Measurements from ENCODE around the gene DENND2A.
"Not testable (repeated sequence)": the region's sequence is repeated elsewhere in the genome, so short reads cannot be mapped to it uniquely, and the experiment has no call there.

DENND2A gene

GRCh38 chr7:140624392-140625191 is 16.0 kb downstream of the DENND2A start:
- no peak for DNase-seq (ENCODE audit: low read depth)
- no peak for TF ChIP-seq CTCF (conservative IDR thresholded peaks at IDR 0.05; ENCODE audit: low read length)

GRCh38 chr7:140623980-140624379 is 16.6 kb downstream of the DENND2A start:
- no peak overlapping the region for H3K4me3 ChIP-seq (ENCODE audit: low read length)
- peak; percentile 9 for DNase-seq (ENCODE audit: low read depth)
- TF ChIP-seq CTCF (conservative IDR thresholded peaks at IDR 0.05; ENCODE audit: low read length), result no peak

More at GRCh38 chr7:140624392-140625191, 16.0 kb downstream of the DENND2A start:
- H3K4me3 ChIP-seq (ENCODE audit: low read length), result no peak overlapping the region

GRCh38 chr7:140621401-140622021 is 19.1 kb downstream of the DENND2A start:
- peak; percentile 63 for DNase-seq (ENCODE audit: low read depth)
- no peak for TF ChIP-seq CTCF (conservative IDR thresholded peaks at IDR 0.05; ENCODE audit: low read length)
- no peak overlapping the region for H3K4me3 ChIP-seq (ENCODE audit: low read length)

- DNase-seq (ENCODE audit: low read depth); H3K4me3 ChIP-seq (ENCODE audit: low read length): not testable (repeated sequence)
These were observed 20.6 kb downstream of the DENND2A start for GRCh38 chr7:140619915-140620510.

GRCh38 chr7:140619176-140619575 is 21.4 kb downstream of the DENND2A start:
- TF ChIP-seq CTCF (conservative IDR thresholded peaks at IDR 0.05; ENCODE audit: low read length), result no peak
- DNase-seq (ENCODE audit: low read depth), result no peak
- H3K4me3 ChIP-seq (ENCODE audit: low read length), result no peak overlapping the region

GRCh38 chr7:140618306-140618705 is 22.3 kb downstream of the DENND2A start:
- no peak for DNase-seq (ENCODE audit: low read depth)
- no peak overlapping the region for H3K4me3 ChIP-seq (ENCODE audit: low read length)
- no peak for TF ChIP-seq CTCF (conservative IDR thresholded peaks at IDR 0.05; ENCODE audit: low read length)

GRCh38 chr7:140617081-140617480 is 23.5 kb downstream of the DENND2A start:
- H3K4me3 ChIP-seq (ENCODE audit: low read length), result no peak overlapping the region
- DNase-seq (ENCODE audit: low read depth), result no peak

More at GRCh38 chr7:140617081-140617480, 23.5 kb downstream of the DENND2A start:
- no peak for TF ChIP-seq CTCF (conservative IDR thresholded peaks at IDR 0.05; ENCODE audit: low read length)
